Ishikawa (cell line): ENCODE results near the gene EXOC3.

ENCODE experiments used
- CEBPB ChIP-seq: IDR thresholded peaks from 2 replicates; pipeline ENCODE4 v1.6.1; 2012
- EP300 ChIP-seq: IDR thresholded peaks from 2 replicates; pipeline ENCODE4 v1.6.1; 2012; ENCODE audit warnings: borderline replicate concordance

- no peak for TF ChIP-seq EP300
- TF ChIP-seq CEBPB, result no peak
Measured at GRCh38 chr5:459562-460272, 16.7 kb downstream of the EXOC3 start.
